Activated CD4-positive, alpha-beta memory T cell treated with anti-CD3 and anti-CD28 coated beads, Interleukin-2, amount 10 ng/mL, durations not matched to agents 7 days and 5 days (primary cell): ENCODE measurements around the gene KLHL20. TPM values are rescaled to one million over a fixed set of nuclear protein-coding genes. Genes with fewer than 3 reads are reported as not detected.
A peak's percentile ranks its signal among the peaks of the same experiment; 100 is the strongest.

ENCODE experiments used
- CTCF ChIA-PET: fragments of 350-600 bp; sonication (Branson Sonifier 250); formaldehyde crosslinking; loops from one replicate; lab custom pipeline; 2021; ENCODE audit warnings: antibody characterized with exemption, inconsistent platforms; lab: Charles Lee
- POLR2A ChIA-PET: fragments of 350-600 bp; sonication (Branson Sonifier 250); formaldehyde crosslinking; loops from one replicate; lab custom pipeline; 2021; ENCODE audit warnings: antibody characterized with exemption; lab: Charles Lee
- DNase-seq: peaks from one replicate; pipeline ENCODE4 v3.0.0-alpha.2; 2020
- H3K27ac Mint-ChIP-seq: one replicate; pipeline ENCODE4 v1.8.0; 2021; ENCODE audit warnings: mild to moderate bottlenecking, mixed read lengths
- H3K27me3 Mint-ChIP-seq: one replicate; pipeline ENCODE4 v1.8.0; 2021; ENCODE audit warnings: mixed read lengths
- H3K36me3 Mint-ChIP-seq: one replicate; pipeline ENCODE4 v1.8.0; 2021; ENCODE audit warnings: low read depth, mixed read lengths
- H3K4me1 Mint-ChIP-seq: one replicate; pipeline ENCODE4 v1.8.0; 2021; ENCODE audit warnings: mixed read lengths
- H3K4me3 Mint-ChIP-seq: one replicate; pipeline ENCODE4 v1.8.0; 2021; ENCODE audit warnings: mild to moderate bottlenecking, mixed read lengths
- H3K9me3 Mint-ChIP-seq: one replicate; pipeline ENCODE4 v1.8.0; 2021; ENCODE audit warnings: mixed read lengths
- total RNA-seq, 2 experiments: library from RNA; stranded (reverse); gene quantifications; one replicate each; pipeline ENCODE4 v1.2.3, GENCODE V29; 2021

The KLHL20 gene
- total RNA-seq, 2 experiments from 2014 or later, result 17.7 to 18.9 TPM

GRCh38 chr1:173818459-173818858, 103.7 kb downstream of the KLHL20 start:
- POLR2A ChIA-PET, result interaction anchor here (1.2 kb wide), 1 partner anchor 48 kb away, joined by 3 read pairs; no protein-coding TSS in a partner anchor
- no peaks in the 10 kb centered on the region for H3K27me3 Mint-ChIP-seq
- H3K36me3 Mint-ChIP-seq, result peaks cover 80% of the 10 kb centered on the region
- no peak overlapping the region for H3K27ac Mint-ChIP-seq
- CTCF ChIA-PET, result interaction anchor here (0.6 kb wide), 1 partner anchor 13 kb away, joined by 3 read pairs; no protein-coding TSS in a partner anchor
- DNase-seq, result no peak
- H3K4me3 Mint-ChIP-seq, result no peak overlapping the region
- H3K9me3 Mint-ChIP-seq, result peaks cover 9% of the 10 kb centered on the region
- H3K4me1 Mint-ChIP-seq, result peaks cover 63% of the 10 kb centered on the region

GRCh38 chr1:173821680-173822079, 106.9 kb downstream of the KLHL20 start:
- no peak overlapping the region for H3K4me3 Mint-ChIP-seq
- H3K27me3 Mint-ChIP-seq, result no peaks in the 10 kb centered on the region
- no peaks in the 10 kb centered on the region for H3K9me3 Mint-ChIP-seq
- H3K4me1 Mint-ChIP-seq, result peaks cover 50% of the 10 kb centered on the region
- H3K27ac Mint-ChIP-seq, result no peak overlapping the region
- peaks cover 59% of the 10 kb centered on the region for H3K36me3 Mint-ChIP-seq
- DNase-seq, result no peak
- POLR2A ChIA-PET, result interaction anchor here (1.0 kb wide), 1 partner anchor 35 kb away, joined by 3 read pairs; no protein-coding TSS in a partner anchor
- CTCF ChIA-PET, result no interaction called here

- Mint-ChIP-seq H3K4me1 (peaks cover 58% of the 10 kb centered on the region), H3K27me3 (no peaks in the 10 kb centered on the region), H3K36me3 (peaks cover 52% of the 10 kb centered on the region), H3K27ac (peak overlapping the region; percentile 95), H3K9me3 (no peaks in the 10 kb centered on the region), H3K4me3 (peak overlapping the region; percentile 85)
- CTCF ChIA-PET, result interaction anchor here (0.7 to 5.6 kb wide), 6 partner anchors 30 to 394 kb away, joined by 3 to 62 read pairs (median 3); partner anchors contain the start of gene ZBTB37
- POLR2A ChIA-PET, result interaction anchor here (0.7 to 5.2 kb wide), 31 partner anchors 9 to 1199 kb away, joined by 3 to 139 read pairs (median 4); partner anchors contain the start of genes CACYBP, GAS5, KLHL20 and MRPS14
- no peak for DNase-seq
These were observed 109.1 kb downstream of the KLHL20 start for GRCh38 chr1:173823781-173824314.

- CTCF ChIA-PET, result interaction anchor here (0.7 to 5.6 kb wide), 11 partner anchors 13 to 394 kb away, joined by 3 to 62 read pairs (median 3); partner anchors contain the start of genes GAS5 and ZBTB37
- peaks cover 54% of the 10 kb centered on the region for H3K36me3 Mint-ChIP-seq
- POLR2A ChIA-PET, result interaction anchor here (0.7 to 5.2 kb wide), 32 partner anchors 9 to 1199 kb away, joined by 3 to 139 read pairs (median 4); partner anchors contain the start of genes CACYBP, GAS5, KLHL20 and MRPS14
- DNase-seq, result peak; percentile 94
- no peaks in the 10 kb centered on the region for H3K27me3 Mint-ChIP-seq
- peak within 1 kb of the TSS; percentile 95 for H3K27ac Mint-ChIP-seq
- peak within 1 kb of the TSS; percentile 85 for H3K4me3 Mint-ChIP-seq
- H3K4me1 Mint-ChIP-seq, result peaks cover 61% of the 10 kb centered on the region
- no peaks in the 10 kb centered on the region for H3K9me3 Mint-ChIP-seq
These were observed 109.7 kb downstream of the KLHL20 start, which contains the start of the genes CENPL and DARS2 for GRCh38 chr1:173824315-173825081. Gene CENPL, minus strand, starts transcription at chr1:173824883. Its CDS starts 13,584 bp downstream, at chr1:173811299. Gene DARS2, plus strand, starts transcription at chr1:173824673. Its CDS starts 557 bp downstream, at chr1:173825230.

GRCh38 chr1:173827611-173828010, 112.8 kb downstream of the KLHL20 start:
- CTCF ChIA-PET, result interaction anchor here (1.5 to 5.6 kb wide), 2 partner anchors 8 to 397 kb away, joined by 4 to 62 read pairs; no protein-coding TSS in a partner anchor
- POLR2A ChIA-PET, result no interaction called here
- Mint-ChIP-seq H3K36me3 (peaks cover 44% of the 10 kb centered on the region), H3K27ac (no peak overlapping the region), H3K9me3 (no peaks in the 10 kb centered on the region), H3K4me3 (no peak overlapping the region), H3K4me1 (peaks cover 37% of the 10 kb centered on the region), H3K27me3 (no peaks in the 10 kb centered on the region)
- no peak for DNase-seq

- no peak overlapping the region for H3K27ac Mint-ChIP-seq
- no peak overlapping the region for H3K4me3 Mint-ChIP-seq
- H3K4me1 Mint-ChIP-seq, result peaks cover 8% of the 10 kb centered on the region
- no peak for DNase-seq
- no peaks in the 10 kb centered on the region for H3K9me3 Mint-ChIP-seq
- H3K36me3 Mint-ChIP-seq, result peaks cover 38% of the 10 kb centered on the region
- H3K27me3 Mint-ChIP-seq, result no peaks in the 10 kb centered on the region
- ChIA-PET CTCF (no interaction called here), POLR2A (no interaction called here)
These were observed 118.0 kb downstream of the KLHL20 start for GRCh38 chr1:173832748-173833147.

Other genes with a start within 250 kb of the KLHL20 start
- gene PRDX6, start 237.6 kb upstream of the KLHL20 start, total RNA-seq, result 100 to 1,000 TPM; 105 to 109 TPM
- not detected for gene SLC9C2, start 111.9 kb upstream of the KLHL20 start, total RNA-seq
- not detected for gene TEX50, start 79.6 kb upstream of the KLHL20 start, total RNA-seq
- not detected for gene ANKRD45, start 45.1 kb upstream of the KLHL20 start, total RNA-seq
- 10 to 100 TPM; 26.3 to 26.4 TPM for gene DARS2, start 109.7 kb downstream of the KLHL20 start, total RNA-seq
- gene CENPL, start 109.9 kb downstream of the KLHL20 start, total RNA-seq, result 10 to 100 TPM; 28.2 to 29.4 TPM
- 100 to 1,000 TPM; 379 to 394 TPM for gene GAS5, start 153.0 kb downstream of the KLHL20 start, total RNA-seq
- gene ZBTB37, start 153.4 kb downstream of the KLHL20 start, total RNA-seq, result 10 to 100 TPM; 11.3 to 12.6 TPM
- gene SERPINC1, start 202.3 kb downstream of the KLHL20 start, total RNA-seq, result under 1 TPM in 1 of 2 experiments, not detected in 1; 0.23 TPM